HUES48 (cell line): ENCODE data around the gene RRBP1.

ENCODE experiments used
- H3K27ac ChIP-seq: one replicate; pipeline ENCODE4 v1.7.0; 2013; ENCODE audit warnings: low read depth, low read length, inconsistent platforms
- H3K27me3 ChIP-seq: 2 replicates; pipeline ENCODE4 v1.6.1; 2013; ENCODE audit warnings: mild to moderate bottlenecking, low read length; ENCODE audit not compliant: control insufficient read depth, insufficient read depth
- H3K36me3 ChIP-seq: 2 replicates; pipeline ENCODE4 v1.6.1; 2013; ENCODE audit warnings: low read length; ENCODE audit not compliant: control insufficient read depth, insufficient read depth
- H3K4me1 ChIP-seq: 2 replicates; pipeline ENCODE4 v1.6.1; 2013; ENCODE audit warnings: mild to moderate bottlenecking, low read length; ENCODE audit not compliant: control insufficient read depth, insufficient read depth
- H3K4me3 ChIP-seq: 2 replicates; pipeline ENCODE4 v1.5.1; 2013; ENCODE audit warnings: mild to moderate bottlenecking, low read depth, low read length
- H3K9ac ChIP-seq: 2 replicates; pipeline ENCODE4 v1.6.1; 2013; ENCODE audit warnings: mild to moderate bottlenecking, low read depth, low read length, moderate library complexity
- H3K9me3 ChIP-seq: 2 replicates; pipeline ENCODE4 v1.6.1; 2013; ENCODE audit warnings: low read length; ENCODE audit not compliant: control insufficient read depth, insufficient read depth

Gene RRBP1

GRCh38 chr20:17624070-17624469 lies 58.0 kb downstream of the RRBP1 start:
- Histone ChIP-seq H3K27me3 (no peaks in the 10 kb centered on the region), H3K9ac (no peak overlapping the region), H3K4me1 (no peaks in the 10 kb centered on the region), H3K9me3 (no peaks in the 10 kb centered on the region), H3K27ac (no peak overlapping the region), H3K36me3 (peaks cover 95% of the 10 kb centered on the region), H3K4me3 (no peak overlapping the region)

- Histone ChIP-seq H3K27ac (no peak overlapping the region), H3K4me1 (no peaks in the 10 kb centered on the region), H3K27me3 (no peaks in the 10 kb centered on the region), H3K9ac (no peak overlapping the region), H3K36me3 (peaks cover 95% of the 10 kb centered on the region), H3K9me3 (no peaks in the 10 kb centered on the region), H3K4me3 (no peak overlapping the region)
Observed at GRCh38 chr20:17622851-17623508, 59.1 kb downstream of the RRBP1 start.

GRCh38 chr20:17622086-17622850 lies 59.8 kb downstream of the RRBP1 start:
- H3K4me1 ChIP-seq: no peaks in the 10 kb centered on the region
- H3K27ac ChIP-seq: no peak overlapping the region
- no peak overlapping the region for H3K9ac ChIP-seq
- no peaks in the 10 kb centered on the region for H3K9me3 ChIP-seq
- H3K27me3 ChIP-seq: no peaks in the 10 kb centered on the region
- H3K36me3 ChIP-seq: peaks cover 94% of the 10 kb centered on the region
- H3K4me3 ChIP-seq: no peak overlapping the region

- no peaks in the 10 kb centered on the region for H3K9me3 ChIP-seq
- H3K4me3 ChIP-seq: no peak overlapping the region
- no peaks in the 10 kb centered on the region for H3K4me1 ChIP-seq
- no peak overlapping the region for H3K27ac ChIP-seq
- H3K27me3 ChIP-seq: no peaks in the 10 kb centered on the region
- no peak overlapping the region for H3K9ac ChIP-seq
- peaks cover 94% of the 10 kb centered on the region for H3K36me3 ChIP-seq
Observed at GRCh38 chr20:17621229-17621968, 60.6 kb downstream of the RRBP1 start.

- peaks cover 94% of the 10 kb centered on the region for H3K36me3 ChIP-seq
- H3K4me1 ChIP-seq: no peaks in the 10 kb centered on the region
- H3K9ac ChIP-seq: no peak overlapping the region
Observed at GRCh38 chr20:17620371-17621228, 61.4 kb downstream of the RRBP1 start.

GRCh38 chr20:17619351-17620093 lies 62.5 kb downstream of the RRBP1 start:
- no peaks in the 10 kb centered on the region for H3K27me3 ChIP-seq
- peaks cover 95% of the 10 kb centered on the region for H3K36me3 ChIP-seq
- no peak overlapping the region for H3K9ac ChIP-seq
- no peaks in the 10 kb centered on the region for H3K4me1 ChIP-seq
- no peaks in the 10 kb centered on the region for H3K9me3 ChIP-seq
- H3K4me3 ChIP-seq: no peak overlapping the region
- H3K27ac ChIP-seq: no peak overlapping the region

More at GRCh38 chr20:17620371-17621228, 61.4 kb downstream of the RRBP1 start:
- no peak overlapping the region for H3K4me3 ChIP-seq
- no peaks in the 10 kb centered on the region for H3K27me3 ChIP-seq
- no peaks in the 10 kb centered on the region for H3K9me3 ChIP-seq
- no peak overlapping the region for H3K27ac ChIP-seq

- Histone ChIP-seq H3K36me3 (peaks cover 94% of the 10 kb centered on the region), H3K9ac (no peak overlapping the region), H3K9me3 (no peaks in the 10 kb centered on the region), H3K4me3 (no peak overlapping the region), H3K27ac (no peak overlapping the region), H3K27me3 (no peaks in the 10 kb centered on the region), H3K4me1 (no peaks in the 10 kb centered on the region)
Observed at GRCh38 chr20:17618673-17619013, 63.4 kb downstream of the RRBP1 start.

- Histone ChIP-seq H3K4me1 (no peaks in the 10 kb centered on the region), H3K27ac (no peak overlapping the region), H3K36me3 (peaks cover 89% of the 10 kb centered on the region), H3K4me3 (no peak overlapping the region), H3K9me3 (no peaks in the 10 kb centered on the region), H3K27me3 (no peaks in the 10 kb centered on the region), H3K9ac (no peak overlapping the region)
Observed at GRCh38 chr20:17617868-17618672, 64.0 kb downstream of the RRBP1 start.

- H3K27ac ChIP-seq: no peak overlapping the region
- H3K36me3 ChIP-seq: peaks cover 82% of the 10 kb centered on the region
- no peak overlapping the region for H3K4me3 ChIP-seq
- no peaks in the 10 kb centered on the region for H3K27me3 ChIP-seq
- no peaks in the 10 kb centered on the region for H3K9me3 ChIP-seq
- no peaks in the 10 kb centered on the region for H3K4me1 ChIP-seq
- H3K9ac ChIP-seq: no peak overlapping the region
Observed at GRCh38 chr20:17617212-17617867, 64.7 kb downstream of the RRBP1 start.
